HS-5 (cell line): ENCODE data around the gene MARCHF5.
"Not testable (repeated sequence)": the region's sequence is repeated elsewhere in the genome, so short reads cannot be mapped to it uniquely, and the experiment has no call there.

ENCODE experiments used
- DNase-seq: peaks from one replicate; pipeline ENCODE4 v3.0.0-alpha.2; 2012; ENCODE audit warnings: low read depth

Gene MARCHF5

DNA sequence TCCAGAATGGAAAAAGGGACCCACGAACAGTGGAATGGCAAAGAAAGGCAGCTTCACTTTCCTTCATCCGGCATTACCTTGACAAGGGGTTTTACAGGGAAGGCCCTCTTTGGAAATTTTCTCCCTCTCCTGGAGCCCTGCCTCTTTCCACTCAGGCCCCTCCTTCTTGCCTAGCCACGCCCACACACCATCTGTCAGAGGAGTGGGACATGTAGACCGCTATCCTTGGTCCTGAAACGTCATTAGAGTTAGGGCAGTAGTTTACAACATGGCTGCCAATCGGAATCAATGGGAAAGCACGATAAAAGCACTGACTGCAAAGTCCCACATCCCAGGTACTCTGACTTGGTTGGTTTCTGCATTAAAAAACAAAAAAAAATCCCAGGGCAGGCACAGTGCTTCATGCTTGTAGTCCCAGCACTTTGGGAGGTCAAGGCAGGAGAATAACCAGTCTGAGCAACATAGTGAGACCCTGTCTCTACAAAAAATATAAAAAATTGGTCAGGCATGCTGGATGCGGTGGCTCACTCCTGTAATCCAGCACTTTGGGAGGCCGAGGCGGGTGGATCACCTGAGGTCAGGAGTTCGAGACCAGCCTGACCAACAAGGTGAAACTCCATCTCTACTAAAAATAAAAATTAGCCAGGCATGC lies 96.4 kb downstream of the MARCHF5 start:
- no peak for DNase-seq

- not testable (repeated sequence) for DNase-seq
Measured at GRCh38 chr10:92393173-92393572, 102.2 kb downstream of the MARCHF5 start.

GRCh38 chr10:92395271-92395670 lies 104.3 kb downstream of the MARCHF5 start:
- no peak for DNase-seq

GRCh38 chr10:92402234-92402633 lies 111.3 kb downstream of the MARCHF5 start:
- DNase-seq: not testable (repeated sequence)
